ENCODE measurements around the gene PSMB8. TPM values are rescaled to one million over a fixed set of nuclear protein-coding genes. Genes with fewer than 3 reads are reported as not detected.
"Not testable (repeated sequence)": the region's sequence is repeated elsewhere in the genome, so short reads cannot be mapped to it uniquely, and the experiment has no call there.

The PSMB8 gene
- total RNA-seq, 4 donors from 2014 or later, result 38.5 to 71.2 (median 42.3) TPM

DNA sequence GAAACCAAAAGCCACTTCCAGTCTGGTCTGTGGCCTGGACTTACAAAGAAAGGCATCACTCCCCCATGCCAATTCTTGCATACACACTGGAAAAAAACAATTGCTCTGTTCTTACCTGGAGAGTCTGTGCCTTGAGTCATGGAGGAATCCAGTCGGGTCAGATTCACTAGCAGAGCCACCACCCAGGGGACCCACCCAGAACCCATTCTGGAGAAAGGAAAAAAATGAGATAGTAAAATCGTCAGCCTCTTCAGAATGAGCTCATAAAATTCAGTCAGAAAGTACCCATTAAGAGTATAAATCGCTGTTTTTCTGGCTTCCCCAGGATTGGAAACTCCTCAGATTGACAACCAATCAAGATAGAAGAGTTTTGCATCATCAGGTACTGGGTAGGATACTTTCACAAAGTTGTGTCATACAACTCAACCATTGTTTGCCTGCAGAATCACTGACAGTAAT lies 27.1 kb downstream of the PSMB8 start, which contains the start of gene HLA-DOB:
Gene HLA-DOB, minus strand, starts transcription at position 257 of the 459 bp plus-strand sequence. Its CDS starts 51 bp downstream, at position 206.
- no peak for DNase-seq (ENCODE audit: low spot score)
- no peak for ATAC-seq (ENCODE audit: low FRiP score)
- TF ChIP-seq, protein P1, sequence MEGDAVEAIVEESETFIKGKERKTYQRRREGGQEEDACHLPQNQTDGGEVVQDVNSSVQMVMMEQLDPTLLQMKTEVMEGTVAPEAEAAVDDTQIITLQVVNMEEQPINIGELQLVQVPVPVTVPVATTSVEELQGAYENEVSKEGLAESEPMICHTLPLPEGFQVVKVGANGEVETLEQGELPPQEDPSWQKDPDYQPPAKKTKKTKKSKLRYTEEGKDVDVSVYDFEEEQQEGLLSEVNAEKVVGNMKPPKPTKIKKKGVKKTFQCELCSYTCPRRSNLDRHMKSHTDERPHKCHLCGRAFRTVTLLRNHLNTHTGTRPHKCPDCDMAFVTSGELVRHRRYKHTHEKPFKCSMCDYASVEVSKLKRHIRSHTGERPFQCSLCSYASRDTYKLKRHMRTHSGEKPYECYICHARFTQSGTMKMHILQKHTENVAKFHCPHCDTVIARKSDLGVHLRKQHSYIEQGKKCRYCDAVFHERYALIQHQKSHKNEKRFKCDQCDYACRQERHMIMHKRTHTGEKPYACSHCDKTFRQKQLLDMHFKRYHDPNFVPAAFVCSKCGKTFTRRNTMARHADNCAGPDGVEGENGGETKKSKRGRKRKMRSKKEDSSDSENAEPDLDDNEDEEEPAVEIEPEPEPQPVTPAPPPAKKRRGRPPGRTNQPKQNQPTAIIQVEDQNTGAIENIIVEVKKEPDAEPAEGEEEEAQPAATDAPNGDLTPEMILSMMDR (IDR thresholded peaks at IDR 0.05), result no peak

DNA sequence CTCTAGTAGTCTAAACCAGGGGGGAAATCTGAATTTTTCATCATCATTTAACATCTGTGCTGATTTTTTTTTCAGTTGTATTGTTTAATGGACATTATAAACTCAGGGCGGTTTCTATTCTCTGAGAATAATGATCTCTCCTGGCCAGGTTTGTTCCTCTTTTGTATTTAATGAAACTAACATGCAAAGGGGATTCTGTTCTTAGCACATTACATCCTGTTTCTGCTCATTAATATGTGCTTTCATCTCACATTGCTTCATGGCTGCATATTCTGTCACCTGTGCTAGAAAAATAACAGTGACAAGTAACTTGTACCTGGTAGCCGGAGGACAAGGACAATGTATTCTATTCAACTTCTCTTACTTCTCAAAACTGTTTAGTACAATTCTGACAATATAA lies 27.9 kb downstream of the PSMB8 start:
- ATAC-seq (ENCODE audit: low FRiP score) (no peak), DNase-seq (ENCODE audit: low spot score) (no peak)
- TF ChIP-seq, protein P1 (IDR thresholded peaks at IDR 0.05), result no peak

DNA sequence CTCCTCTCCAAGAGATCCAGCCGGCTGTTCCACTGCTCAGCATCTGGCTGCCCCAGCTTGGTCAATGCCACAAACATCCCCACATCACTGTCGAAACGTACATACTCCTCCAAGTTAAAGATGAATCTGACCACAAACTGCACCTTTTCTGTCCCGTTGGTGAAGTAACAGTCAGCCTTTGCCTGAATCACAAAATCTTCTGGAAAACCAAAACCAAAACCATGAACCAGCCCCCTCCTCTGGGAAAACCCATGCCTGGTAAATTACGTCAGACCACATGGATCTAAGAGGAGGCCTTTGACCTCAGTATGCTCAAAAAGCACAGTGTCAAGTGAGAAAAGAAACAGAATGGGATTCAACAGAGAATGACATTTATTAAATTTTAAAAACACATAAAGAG lies 28.7 kb downstream of the PSMB8 start:
- ATAC-seq (ENCODE audit: low FRiP score) (peak; percentile 25), DNase-seq (ENCODE audit: low spot score) (no peak)
- TF ChIP-seq, protein P1 (IDR thresholded peaks at IDR 0.05), result no peak

DNA sequence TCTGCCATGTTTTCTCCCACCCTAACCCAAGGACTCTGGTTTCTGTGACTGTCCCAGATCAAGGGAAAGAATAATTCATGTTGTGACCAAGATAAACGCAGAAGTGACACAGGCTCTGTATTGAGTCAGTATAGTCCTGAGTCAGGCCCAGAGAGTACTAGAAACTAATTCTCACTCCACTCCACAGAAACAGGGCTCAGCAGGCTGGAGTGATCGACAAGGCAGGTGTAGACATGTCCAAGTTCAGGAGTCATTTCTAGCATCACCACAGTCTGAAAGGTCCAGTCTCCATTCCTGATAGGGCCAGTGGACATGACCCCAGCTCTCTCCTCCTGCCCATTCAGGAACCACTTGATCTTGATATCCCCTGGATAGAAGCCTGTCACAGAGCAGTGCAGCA lies 29.7 kb downstream of the PSMB8 start:
- ATAC-seq (ENCODE audit: low FRiP score), result no peak
- DNase-seq (ENCODE audit: low spot score), result no peak
- TF ChIP-seq, protein P1 (IDR thresholded peaks at IDR 0.05), result no peak

DNA sequence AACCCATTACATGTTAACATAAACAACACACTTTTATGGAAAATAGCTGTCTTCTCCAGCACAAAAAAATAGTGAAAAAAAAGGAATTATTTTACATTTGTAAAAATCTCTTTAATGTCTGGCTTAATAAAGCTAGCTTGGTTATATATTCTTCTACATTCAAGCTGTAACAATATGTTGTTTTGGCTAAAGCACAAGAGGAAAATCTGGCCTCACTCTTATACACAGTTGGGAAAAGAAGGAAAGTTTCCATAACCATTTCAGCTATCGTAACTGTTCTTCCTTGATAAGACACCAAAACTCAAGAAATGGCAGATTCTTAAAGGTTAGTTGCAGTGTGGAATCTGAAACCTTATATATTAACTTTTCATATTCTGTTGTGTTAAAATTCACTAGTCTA lies 34.7 kb downstream of the PSMB8 start:
- no peak for DNase-seq (ENCODE audit: low spot score)
- ATAC-seq (ENCODE audit: low FRiP score), result no peak
- TF ChIP-seq, protein P1 (IDR thresholded peaks at IDR 0.05), result no peak

DNA sequence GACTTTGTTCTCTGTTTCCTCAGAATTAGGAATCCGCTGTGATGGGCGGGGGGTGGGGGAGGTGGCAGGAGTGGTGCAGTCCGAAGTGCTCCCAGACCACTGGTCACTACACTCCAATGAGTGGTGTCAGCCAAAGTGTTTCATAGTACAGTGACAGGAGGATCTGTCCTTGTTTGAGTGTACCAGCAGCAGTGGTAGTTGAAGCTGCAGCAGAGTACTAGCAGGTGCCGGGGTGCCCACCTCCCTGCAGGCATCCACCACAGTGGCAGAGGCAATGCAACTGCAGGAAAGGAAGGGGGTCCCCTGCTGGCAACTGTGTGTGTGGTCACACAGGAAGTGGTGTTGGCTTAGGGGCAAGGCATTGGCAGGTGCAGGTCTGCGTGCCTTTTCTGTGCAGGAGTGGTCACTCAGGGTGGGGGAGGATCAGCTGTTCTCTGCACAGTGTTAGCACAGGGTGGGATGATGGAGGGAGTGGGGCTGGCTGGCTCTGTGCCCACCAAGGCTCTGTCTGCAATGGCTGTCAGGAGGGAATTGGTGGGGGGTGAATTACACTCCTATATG lies 36.7 kb downstream of the PSMB8 start:
- no peak for DNase-seq (ENCODE audit: low spot score)
- no peak for ATAC-seq (ENCODE audit: low FRiP score)
- TF ChIP-seq, protein P1 (IDR thresholded peaks at IDR 0.05), result no peak

DNA sequence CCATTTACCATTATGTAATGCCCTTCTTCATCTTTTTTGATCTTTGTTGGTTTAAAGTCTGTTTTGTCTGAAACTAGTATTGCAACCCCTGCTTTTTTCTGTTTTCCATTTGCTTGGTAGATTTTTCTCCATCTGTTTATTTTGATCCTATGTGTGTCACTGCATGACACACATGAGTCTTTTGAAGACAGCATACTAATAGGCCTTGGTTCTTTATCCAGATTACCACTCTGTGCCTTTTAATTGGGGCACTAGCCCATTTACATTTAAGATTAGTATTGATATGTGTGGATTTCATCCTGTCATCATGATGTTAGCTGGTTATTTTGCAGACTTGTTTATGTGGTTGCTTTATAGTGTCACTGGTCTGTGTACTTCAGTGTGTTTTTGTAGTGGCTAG lies 38.4 kb downstream of the PSMB8 start:
- not testable (repeated sequence) for DNase-seq (ENCODE audit: low spot score); ATAC-seq (ENCODE audit: low FRiP score)

Measured in omental fat pad (tissue), 4 donors.